Subcutaneous abdominal adipose tissue (tissue), 5 donors: ENCODE measurements around the gene SMIM24.
A peak's percentile ranks its signal among the peaks of the same experiment; 100 is the strongest.
"Not testable (repeated sequence)": the region's sequence is repeated elsewhere in the genome, so short reads cannot be mapped to it uniquely, and the experiment has no call there.

Source experiments
- H3K27ac ChIP-seq: one replicate; pipeline ENCODE4 v1.7.0; 2013; ENCODE audit warnings: low read depth, mild to moderate bottlenecking, inconsistent platforms, low read length, moderate library complexity
- H3K27me3 ChIP-seq, 5 donors: one replicate each; pipeline ENCODE4 v1.7.0; 2013; ENCODE audit warnings: low read length in 5 of 5, inconsistent platforms in 1 of 5; ENCODE audit not compliant: control insufficient read depth in 5 of 5, insufficient read depth in 4 of 5
- H3K36me3 ChIP-seq, 5 donors: one replicate each; pipeline ENCODE4 v1.7.0; 2013; ENCODE audit warnings: low read length in 5 of 5; ENCODE audit not compliant: control insufficient read depth in 5 of 5, insufficient read depth in 5 of 5
- H3K4me1 ChIP-seq, 5 donors: one replicate each; pipeline ENCODE4 v1.7.0; 2013; ENCODE audit warnings: low read length in 5 of 5, mild to moderate bottlenecking in 3 of 5, moderate library complexity in 1 of 5; ENCODE audit not compliant: control insufficient read depth in 5 of 5, insufficient read depth in 5 of 5
- H3K4me3 ChIP-seq, 5 donors: one replicate each; pipeline ENCODE4 v1.7.0; 2013; ENCODE audit warnings: low read length in 5 of 5, low read depth in 1 of 5
- H3K9ac ChIP-seq, 5 donors: one replicate each; pipeline ENCODE4 v1.7.0; 2013; ENCODE audit warnings: low read length in 5 of 5, mild to moderate bottlenecking in 4 of 5, moderate library complexity in 3 of 5
- H3K9me3 ChIP-seq, 5 donors: one replicate each; pipeline ENCODE4 v1.7.0; 2013; ENCODE audit warnings: low read length in 5 of 5; ENCODE audit not compliant: control insufficient read depth in 5 of 5
- donor health status: healthy.
- donor health status: healthy.
- donor health status: healthy.
- donor health status: healthy.
- donor health status: healthy.

SMIM24 gene

DNA sequence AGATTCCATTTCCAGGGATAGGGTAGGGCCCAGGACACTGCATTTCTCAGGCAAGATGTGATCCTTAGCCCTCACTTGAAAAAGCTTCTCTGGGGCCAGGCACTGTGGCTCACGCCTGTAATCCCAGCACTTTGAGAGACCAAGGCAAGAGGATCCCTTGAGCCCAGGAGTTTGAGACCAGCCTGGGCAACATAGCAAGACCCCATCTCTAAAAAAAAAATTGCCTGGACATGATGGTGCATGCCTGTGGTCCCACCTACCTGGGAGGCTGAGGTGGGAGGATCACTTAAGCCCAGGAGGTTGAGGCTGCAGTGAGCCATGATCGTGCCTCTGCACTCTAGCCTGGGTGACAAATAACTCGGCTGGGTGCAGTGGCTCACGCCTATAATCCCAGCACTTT, 33.7 kb downstream of the SMIM24 start:
- H3K4me1 ChIP-seq = peaks cover 4 to 31% (median 22%) of the 10 kb centered on the region in 5 donors
- H3K9ac ChIP-seq, H3K27me3 ChIP-seq, H3K27ac ChIP-seq, H3K4me3 ChIP-seq, H3K9me3 ChIP-seq: not testable (repeated sequence)
- H3K36me3 ChIP-seq = peaks cover 0 to 79% (median 57%) of the 10 kb centered on the region in 5 donors

DNA sequence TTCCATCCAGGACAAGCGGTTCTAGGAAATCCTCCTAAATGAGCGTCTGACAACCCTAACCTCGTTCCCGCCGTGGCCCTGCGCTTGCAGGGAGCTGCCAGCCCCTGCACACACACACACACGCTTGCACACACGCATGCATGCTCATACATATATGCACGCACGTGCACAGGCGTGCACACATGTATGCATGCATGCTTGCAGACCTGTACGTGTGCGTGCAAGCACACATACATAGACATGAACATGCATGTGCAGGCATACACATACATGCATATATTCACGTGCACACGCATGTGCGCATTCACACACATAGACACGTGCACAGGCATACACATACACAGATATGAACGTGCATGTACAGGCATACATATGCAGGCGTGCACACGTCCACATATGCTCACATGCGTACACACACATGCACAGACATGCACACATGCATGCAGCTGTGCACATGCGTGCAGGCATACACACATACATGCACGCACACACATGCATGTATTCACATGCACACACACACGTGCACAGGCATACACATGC, 35.6 kb downstream of the SMIM24 start:
- Histone ChIP-seq H3K27me3 (no peaks in the 10 kb centered on the region), H3K36me3 (peaks cover 0 to 72% (median 56%) of the 10 kb centered on the region in 5 donors), H3K27ac (no peak overlapping the region), H3K9me3 (no peaks in the 10 kb centered on the region), H3K4me3 (peak overlapping the region in 1 of 5 donors; percentile 34), H3K9ac (no peak overlapping the region), H3K4me1 (peaks cover 4 to 31% (median 17%) of the 10 kb centered on the region in 5 donors)

DNA sequence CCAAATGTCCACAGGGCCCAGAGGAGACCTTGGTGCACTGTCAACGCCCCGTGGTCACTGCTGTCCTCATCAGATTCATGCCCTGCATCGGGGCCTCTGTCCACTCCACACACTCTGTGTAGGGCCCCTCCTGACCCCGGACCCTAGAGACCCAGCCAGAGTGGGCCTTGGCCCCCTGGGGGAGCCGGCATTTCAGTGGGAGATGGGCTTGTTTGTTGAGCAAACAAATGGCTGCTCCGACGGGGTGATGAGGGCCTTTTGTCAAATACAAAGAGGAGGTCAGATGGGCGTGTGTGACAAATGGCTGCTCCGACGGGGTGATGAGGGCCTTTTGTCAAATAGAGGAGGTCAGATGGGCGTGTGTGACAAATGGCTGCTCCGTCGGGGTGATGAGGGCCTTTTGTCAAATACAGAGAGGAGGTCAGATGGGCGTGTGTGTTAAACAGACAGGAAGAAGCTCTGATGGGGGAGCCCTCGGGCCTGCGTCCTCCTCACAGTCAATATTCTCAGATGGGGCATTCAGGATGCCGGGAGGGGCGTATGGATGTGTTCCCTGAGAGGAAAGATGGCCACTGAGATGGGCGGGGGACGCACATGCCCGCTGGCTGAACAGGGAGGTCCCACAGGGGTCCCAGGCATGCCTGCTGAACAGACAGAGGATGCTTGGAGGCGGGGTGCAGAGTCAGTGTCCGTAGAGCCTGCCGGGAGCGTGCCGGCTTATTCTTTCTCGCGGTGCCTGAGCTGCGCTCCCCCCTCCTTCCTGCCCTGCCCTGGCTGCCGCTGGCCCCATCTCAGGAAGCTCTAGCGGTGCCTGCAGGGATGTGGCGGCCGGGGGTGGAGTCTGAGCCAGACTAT, 36.3 kb downstream of the SMIM24 start:
- Histone ChIP-seq H3K4me3 (peak overlapping the region in 2 of 5 donors; percentile 16 to 34), H3K4me1 (peaks cover 4 to 31% (median 17%) of the 10 kb centered on the region in 5 donors), H3K27me3 (no peaks in the 10 kb centered on the region), H3K9me3 (no peaks in the 10 kb centered on the region), H3K9ac (no peak overlapping the region), H3K36me3 (peaks cover 0 to 68% (median 53%) of the 10 kb centered on the region in 5 donors), H3K27ac (no peak overlapping the region)

DNA sequence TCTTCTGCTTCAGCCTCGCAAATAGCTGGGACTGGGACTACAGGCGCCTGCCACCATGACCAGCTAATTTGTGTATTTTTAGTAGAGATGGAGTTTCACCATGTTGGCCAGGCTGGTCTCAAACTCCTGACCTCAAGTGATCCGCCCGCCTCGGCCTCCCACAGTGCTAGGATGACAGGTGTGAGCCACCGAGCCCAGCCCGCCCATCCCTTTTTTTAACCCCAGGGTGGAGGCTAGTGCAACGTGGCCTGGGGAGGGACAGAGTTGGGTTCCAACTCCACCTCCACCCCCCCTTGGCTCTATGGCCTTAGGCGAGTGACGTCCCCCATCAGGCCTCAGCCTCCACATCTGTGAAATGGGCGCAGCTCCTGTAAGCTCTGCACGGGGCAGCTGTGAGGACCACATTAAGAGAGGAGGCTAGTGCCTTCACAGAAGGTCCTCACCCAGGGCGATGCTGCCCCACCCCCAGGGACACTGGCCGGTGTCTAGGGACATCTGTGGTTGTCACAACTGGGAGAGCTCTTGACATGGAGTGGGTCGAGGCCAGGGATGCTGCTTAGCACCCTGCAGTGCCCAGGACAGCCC, 37.7 kb downstream of the SMIM24 start:
- Histone ChIP-seq H3K4me1 (peaks cover 4 to 31% (median 17%) of the 10 kb centered on the region in 5 donors), H3K9ac (no peak overlapping the region), H3K36me3 (peaks cover 0 to 71% (median 55%) of the 10 kb centered on the region in 5 donors), H3K4me3 (no peak overlapping the region), H3K9me3 (no peaks in the 10 kb centered on the region), H3K27me3 (no peaks in the 10 kb centered on the region), H3K27ac (no peak overlapping the region)

DNA sequence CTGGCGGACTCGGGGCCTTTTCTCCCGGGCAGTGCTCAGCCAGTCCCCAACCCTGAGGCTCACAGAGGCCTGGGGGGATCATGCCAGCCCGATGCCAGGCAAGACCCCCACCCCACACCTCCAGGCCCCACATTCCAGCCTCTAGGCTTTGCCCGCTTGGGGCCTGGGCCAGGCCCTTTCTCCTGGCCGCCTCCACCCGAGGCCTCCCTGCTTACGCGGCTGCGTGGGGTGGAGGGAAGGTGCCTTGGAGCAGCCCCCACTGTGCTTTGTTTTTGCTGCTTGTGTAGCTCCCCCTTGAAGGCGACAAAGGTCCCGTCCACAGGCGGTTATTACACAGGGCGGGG, 38.4 kb downstream of the SMIM24 start:
- no peaks in the 10 kb centered on the region for H3K27me3 ChIP-seq
- no peak overlapping the region for H3K9ac ChIP-seq
- peaks cover 0 to 72% (median 53%) of the 10 kb centered on the region in 5 donors for H3K36me3 ChIP-seq
- no peak overlapping the region for H3K4me3 ChIP-seq
- H3K4me1 ChIP-seq = peaks cover 4 to 31% (median 17%) of the 10 kb centered on the region in 5 donors
- H3K27ac ChIP-seq = no peak overlapping the region
- no peaks in the 10 kb centered on the region for H3K9me3 ChIP-seq

DNA sequence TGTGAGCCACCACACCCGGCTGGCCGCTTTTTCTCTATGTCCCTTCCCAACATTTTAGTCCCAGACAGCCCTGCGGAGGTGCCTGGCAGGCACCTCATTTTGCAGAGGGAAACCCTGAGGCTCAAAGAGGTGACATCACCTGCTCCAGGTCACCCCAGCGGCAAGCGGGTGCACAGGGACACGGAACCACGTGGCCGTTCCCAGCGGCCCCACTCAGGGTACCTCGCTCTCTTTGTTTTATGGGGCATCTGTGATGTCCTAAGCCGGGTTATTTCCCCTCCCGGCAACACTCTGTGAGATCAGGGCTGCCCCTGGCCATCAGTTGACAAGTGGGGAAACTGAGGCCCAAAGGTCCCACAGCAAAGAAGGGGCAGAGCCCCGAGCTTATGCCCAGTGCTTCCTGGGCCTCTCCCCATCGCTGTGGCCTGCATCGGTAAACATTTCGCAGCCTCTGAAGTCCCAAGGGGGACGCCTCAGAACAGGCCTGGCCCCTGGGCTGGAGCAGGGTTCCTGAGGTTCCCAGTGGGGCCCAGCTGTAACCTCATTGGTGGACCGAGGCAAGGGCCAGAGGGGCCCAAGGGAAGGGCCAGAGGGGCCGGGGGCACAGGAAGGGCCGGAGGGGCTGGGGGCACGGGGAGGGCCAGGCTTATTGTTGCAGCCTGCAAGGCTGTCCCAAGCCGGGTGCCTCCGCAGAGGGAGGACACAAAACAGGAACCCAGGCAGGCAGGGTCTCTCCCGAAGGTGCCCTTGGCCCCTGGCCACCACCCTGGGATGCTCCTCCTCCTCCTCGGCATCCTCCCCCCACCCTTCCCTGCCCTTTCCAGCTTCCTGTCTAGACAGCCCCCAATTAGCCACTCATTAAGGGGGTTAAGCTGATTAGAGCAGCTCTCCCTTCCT, 39.0 kb downstream of the SMIM24 start:
- no peak overlapping the region for H3K27ac ChIP-seq
- peaks cover 4 to 31% (median 17%) of the 10 kb centered on the region in 5 donors for H3K4me1 ChIP-seq
- H3K9ac ChIP-seq = no peak overlapping the region
- H3K27me3 ChIP-seq = no peaks in the 10 kb centered on the region
- no peaks in the 10 kb centered on the region for H3K9me3 ChIP-seq
- no peak overlapping the region for H3K4me3 ChIP-seq
- peaks cover 0 to 71% (median 55%) of the 10 kb centered on the region in 5 donors for H3K36me3 ChIP-seq

DNA sequence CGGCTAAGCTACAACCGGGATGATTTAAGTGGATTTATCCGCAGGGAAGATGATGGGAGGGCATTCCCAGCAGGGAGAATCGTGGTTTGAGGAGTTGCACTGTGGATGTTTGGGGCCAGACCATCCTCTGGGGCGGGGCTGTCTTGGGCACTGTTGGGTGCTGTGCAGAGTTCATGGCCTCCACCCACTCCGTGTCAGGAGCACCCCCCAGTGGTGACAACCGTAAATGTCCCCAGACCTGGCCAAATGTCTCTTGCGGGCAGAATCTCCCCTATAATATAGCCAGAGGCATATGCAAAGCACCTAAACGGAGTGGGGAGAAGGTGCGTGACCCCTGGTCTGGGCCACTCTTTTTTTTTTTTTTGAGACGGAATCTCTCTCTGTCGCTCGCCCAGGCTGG, 40.2 kb downstream of the SMIM24 start:
- H3K27ac ChIP-seq = no peak overlapping the region
- H3K4me3 ChIP-seq = no peak overlapping the region
- peaks cover 7 to 28% (median 23%) of the 10 kb centered on the region in 5 donors for H3K4me1 ChIP-seq
- no peaks in the 10 kb centered on the region for H3K9me3 ChIP-seq
- H3K36me3 ChIP-seq = peaks cover 0 to 59% (median 46%) of the 10 kb centered on the region in 5 donors
- no peaks in the 10 kb centered on the region for H3K27me3 ChIP-seq
- no peak overlapping the region for H3K9ac ChIP-seq

DNA sequence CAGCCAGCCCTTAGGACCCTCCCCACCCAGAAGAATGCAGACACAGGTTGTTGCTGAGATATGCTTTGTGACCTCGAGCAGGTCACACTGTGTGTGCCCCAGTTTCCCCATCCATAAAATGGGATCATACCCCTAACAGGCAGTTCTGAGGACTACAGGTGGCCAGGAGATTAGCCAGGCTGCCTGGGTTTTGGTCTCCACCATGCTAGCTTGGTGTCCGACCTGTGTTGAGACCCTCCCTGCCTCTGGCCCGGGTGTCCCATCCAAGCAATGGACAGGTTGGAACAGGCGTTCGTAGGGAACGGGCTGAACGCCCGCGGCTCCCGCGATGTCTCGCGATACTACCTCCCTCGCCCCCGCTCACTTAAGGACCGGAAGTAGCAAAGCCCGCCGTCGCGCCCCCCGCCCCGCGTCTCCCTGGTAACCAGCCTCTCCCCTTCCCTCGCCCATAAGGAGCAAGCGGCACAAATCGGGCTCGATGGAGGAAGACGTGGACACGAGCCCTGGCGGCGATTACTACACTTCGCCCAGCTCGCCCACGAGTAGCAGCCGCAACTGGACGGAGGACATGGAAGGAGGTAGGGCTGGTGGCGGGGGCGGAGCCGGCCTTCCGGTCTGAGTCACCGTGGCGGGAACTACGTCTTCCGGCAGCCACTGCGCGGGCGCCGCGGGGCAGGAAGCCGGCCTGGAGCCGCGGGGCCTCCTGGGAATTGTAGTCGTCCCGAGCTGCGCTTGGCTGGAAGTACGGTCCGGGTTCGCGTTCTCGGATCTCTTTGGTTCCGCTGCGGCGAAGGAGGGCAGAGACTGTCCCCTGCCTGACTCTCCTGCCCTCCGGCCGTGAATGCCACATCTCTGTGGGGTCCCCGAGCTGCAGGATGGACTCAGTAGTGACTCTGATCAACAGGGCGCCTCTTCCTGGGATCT, 45.4 kb downstream of the SMIM24 start:
- H3K27me3 ChIP-seq = no peaks in the 10 kb centered on the region
- peaks cover 0 to 44% (median 29%) of the 10 kb centered on the region in 5 donors for H3K36me3 ChIP-seq
- peak overlapping the region; percentile 48 to 80 (median 78) for H3K9ac ChIP-seq
- peak overlapping the region; percentile 59 to 72 (median 71) for H3K4me3 ChIP-seq
- no peaks in the 10 kb centered on the region for H3K9me3 ChIP-seq
- H3K27ac ChIP-seq = peak overlapping the region; percentile 97
- H3K4me1 ChIP-seq = peaks cover 7 to 41% (median 28%) of the 10 kb centered on the region in 5 donors
